Naive thymus-derived CD8-positive, alpha-beta T cell (primary cell): Measurements from ENCODE around the gene KLF3. TPM values are rescaled to one million over a fixed set of nuclear protein-coding genes. Genes with fewer than 3 reads are reported as not detected.
A peak's percentile ranks its signal among the peaks of the same experiment; 100 is the strongest.

Experiments used
- ATAC-seq, 2 donors: fragments of 150-1000 bp; cut with Tn5 transposase in 1 of 2; sonication (Bioruptor Pico), chemical (Tn5 transposase) in 1 of 2; 1 replicate in 1 of 2; 2 replicates in 1 of 2; pipeline ENCODE4 v1.10.0; 2021; ENCODE audit warnings: mild to moderate bottlenecking in 2 of 2, moderate library complexity in 2 of 2
- POLR2A ChIA-PET: fragments of 350-600 bp; sonication (Branson Sonifier 250); formaldehyde crosslinking; loops from one replicate; lab custom pipeline; 2021; ENCODE audit warnings: antibody characterized with exemption; lab: Charles Lee
- DNase-seq, 10 donors: peaks; one replicate each; pipeline versions ENCODE4 v3.0.0 to v3.0.0-alpha.2; 2020 to 2022
- H3K27ac Mint-ChIP-seq, 10 donors: one replicate each; pipeline ENCODE4 v1.8.0; 2020 to 2022; ENCODE audit warnings: mild to moderate bottlenecking in 10 of 10, mixed read lengths in 10 of 10, moderate library complexity in 4 of 10, inconsistent platforms in 1 of 10
- H3K27me3 Mint-ChIP-seq, 5 donors: one replicate each; pipeline ENCODE4 v1.8.0; 2021 to 2022; ENCODE audit warnings: mixed read lengths in 5 of 5
- H3K36me3 Mint-ChIP-seq, 3 donors: one replicate each; pipeline ENCODE4 v1.8.0; 2020 to 2022; ENCODE audit warnings: mixed read lengths in 3 of 3, mild to moderate bottlenecking in 2 of 3, inconsistent platforms in 1 of 3
- H3K4me1 Mint-ChIP-seq, 4 donors: one replicate each; pipeline ENCODE4 v1.8.0; 2021 to 2022; ENCODE audit warnings: mixed read lengths in 4 of 4
- H3K4me3 Mint-ChIP-seq, 10 donors: one replicate each; pipeline ENCODE4 v1.8.0; 2020 to 2022; ENCODE audit warnings: mild to moderate bottlenecking in 10 of 10, mixed read lengths in 10 of 10, moderate library complexity in 6 of 10, inconsistent platforms in 1 of 10
- H3K9me3 Mint-ChIP-seq, 9 donors: one replicate each; pipeline ENCODE4 v1.8.0; 2020 to 2022; ENCODE audit warnings: mixed read lengths in 9 of 9, mild to moderate bottlenecking in 3 of 9, inconsistent platforms in 1 of 9, moderate library complexity in 1 of 9
- polyA plus RNA-seq, 3 donors: library from polyadenylated mRNA; unstranded; fragments of 300-500 nt; fragmentation: Illumina TruSeq; gene quantifications; one replicate each; pipeline ENCODE4 v1.2.3, GENCODE V29; 2021
- total RNA-seq, 8 experiments: library from RNA in 2 of 8; stranded (reverse) in 2 of 8; gene quantifications; one replicate each; pipeline ENCODE4 v1.2.3 and lab custom pipeline; 2021 to 2026

Gene KLF3
- total and polyA plus RNA-seq, 5 experiments from 2014 or later = 46.2 to 125 (median 56.6) TPM

DNA sequence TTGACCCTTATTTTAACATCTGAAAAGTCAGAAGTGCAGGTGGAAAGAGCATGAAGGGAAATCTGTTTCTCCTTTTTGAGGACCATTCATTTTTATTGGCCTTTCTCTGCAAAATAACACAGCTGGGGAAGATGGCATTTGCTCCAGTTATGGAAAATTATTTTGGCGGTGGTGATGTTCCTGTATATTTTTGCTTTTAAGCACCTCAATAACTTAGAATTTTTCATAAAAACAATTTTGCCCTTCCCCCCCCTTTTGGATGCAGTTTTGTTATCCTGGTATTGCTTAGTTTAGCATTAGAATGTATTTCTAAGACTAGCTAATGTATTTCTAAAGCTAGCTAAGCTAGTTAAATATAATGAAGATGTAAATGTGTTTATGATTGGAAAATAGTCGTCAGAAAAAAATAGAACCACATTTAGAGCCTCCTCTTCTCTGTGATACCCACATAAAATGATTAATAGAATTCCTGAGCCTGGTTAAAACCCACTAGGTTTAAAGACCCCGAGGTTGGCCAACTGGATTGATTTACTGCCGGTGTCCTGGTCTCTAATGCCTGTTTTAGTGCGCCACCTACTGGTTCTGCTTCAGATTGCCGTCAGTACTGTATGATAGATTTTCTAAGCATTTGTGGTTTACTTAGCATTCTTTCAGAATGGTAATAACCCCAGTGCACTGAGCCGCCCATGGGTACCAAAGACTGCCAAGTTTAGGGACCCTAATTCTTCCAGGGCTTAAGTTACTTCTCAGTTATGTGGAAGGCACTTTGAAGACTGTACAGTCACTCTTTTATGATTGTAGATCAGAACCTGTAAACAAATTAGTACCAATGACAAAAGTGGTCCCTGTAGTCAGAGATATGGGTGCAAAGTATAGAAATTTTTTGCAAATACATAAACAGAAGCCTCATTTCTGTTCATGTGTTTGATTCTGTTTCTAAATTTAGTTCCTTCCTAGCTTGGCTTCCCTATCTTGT lies 11.4 kb downstream of the KLF3 start:
- DNase-seq = peak; percentile 66 to 89 (median 82)
- Mint-ChIP-seq H3K9me3 (no peaks in the 10 kb centered on the region), H3K4me1 (peaks cover 68 to 94% (median 89%) of the 10 kb centered on the region in 4 donors), H3K4me3 (peak overlapping the region; percentile 20 to 91 (median 82)), H3K27me3 (no peaks in the 10 kb centered on the region), H3K27ac (peak overlapping the region; percentile 89 to 99 (median 94)), H3K36me3 (peaks cover 0 to 27% (median 3%) of the 10 kb centered on the region in 3 donors)
- peak; percentile 50 to 57 for ATAC-seq
- POLR2A ChIA-PET = interaction anchor here (0.8 to 3.4 kb wide), 11 partner anchors 9 to 499 kb away, joined by 3 to 14 read pairs (median 7); no protein-coding TSS in a partner anchor

DNA sequence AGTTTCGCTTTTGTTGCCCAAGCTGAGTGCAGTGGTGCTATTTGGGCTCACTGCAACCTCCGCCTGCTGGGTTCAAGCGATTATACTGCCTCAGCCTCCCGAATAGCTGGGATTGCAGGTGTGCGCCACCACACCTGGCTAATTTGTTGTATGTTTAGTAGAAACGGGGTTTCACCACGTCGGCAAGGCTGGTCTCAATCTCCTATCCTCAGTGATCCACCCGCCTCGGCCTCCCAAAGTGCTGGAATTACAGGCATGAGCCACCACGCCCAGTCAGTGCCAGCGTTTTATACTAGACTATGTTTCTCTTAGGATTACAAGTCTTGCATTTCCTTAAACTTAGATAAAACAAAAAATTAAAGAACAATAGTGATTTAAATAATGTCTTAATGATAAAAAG lies 13.0 kb downstream of the KLF3 start:
- ATAC-seq = no peak
- H3K4me3 Mint-ChIP-seq = peak overlapping the region in 2 of 10 donors; percentile 30 to 62
- DNase-seq = no peak
- POLR2A ChIA-PET = interaction anchor here (0.6 to 3.4 kb wide), 8 partner anchors 11 to 497 kb away, joined by 3 to 14 read pairs (median 6); no protein-coding TSS in a partner anchor
- H3K4me1 Mint-ChIP-seq = peaks cover 62 to 92% (median 85%) of the 10 kb centered on the region in 4 donors
- peak overlapping the region in 2 of 10 donors; percentile 55 to 85 for H3K27ac Mint-ChIP-seq
- H3K27me3 Mint-ChIP-seq = no peaks in the 10 kb centered on the region
- H3K36me3 Mint-ChIP-seq = peaks cover 0 to 41% (median 9%) of the 10 kb centered on the region in 3 donors
- H3K9me3 Mint-ChIP-seq = no peaks in the 10 kb centered on the region

DNA sequence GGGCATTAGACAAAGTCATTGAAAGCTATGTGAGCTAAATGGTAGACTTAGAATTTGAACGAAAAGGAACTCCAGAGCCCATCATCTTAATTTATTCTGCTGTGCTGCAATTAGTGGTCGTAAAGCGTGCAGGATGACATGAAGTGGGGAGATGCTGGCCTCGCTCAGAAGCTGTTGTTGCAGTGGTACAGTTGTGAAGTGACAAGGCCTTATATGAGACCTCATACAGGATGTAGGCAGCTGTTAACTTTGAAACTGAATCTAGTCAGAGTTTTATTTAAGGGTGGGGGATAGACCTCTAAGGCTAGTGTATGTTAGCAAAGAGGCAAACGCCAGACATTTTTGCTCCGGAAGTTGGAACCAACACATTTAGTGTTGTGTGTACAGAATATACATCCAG lies 13.4 kb downstream of the KLF3 start:
- POLR2A ChIA-PET = interaction anchor here (0.6 to 0.8 kb wide), 4 partner anchors 22 to 490 kb away, joined by 3 to 5 read pairs (median 4); no protein-coding TSS in a partner anchor
- ATAC-seq = peak in 1 of 2 donors; percentile 67
- H3K36me3 Mint-ChIP-seq = peaks cover 0 to 44% (median 11%) of the 10 kb centered on the region in 3 donors
- H3K4me3 Mint-ChIP-seq = peak overlapping the region in 9 of 10 donors; percentile 16 to 65 (median 35)
- peak overlapping the region; percentile 40 to 87 (median 50) for H3K27ac Mint-ChIP-seq
- H3K9me3 Mint-ChIP-seq = no peaks in the 10 kb centered on the region
- H3K27me3 Mint-ChIP-seq = no peaks in the 10 kb centered on the region
- peaks cover 58 to 92% (median 83%) of the 10 kb centered on the region in 4 donors for H3K4me1 Mint-ChIP-seq
- DNase-seq = peak in 1 of 10 donors; percentile 43

DNA sequence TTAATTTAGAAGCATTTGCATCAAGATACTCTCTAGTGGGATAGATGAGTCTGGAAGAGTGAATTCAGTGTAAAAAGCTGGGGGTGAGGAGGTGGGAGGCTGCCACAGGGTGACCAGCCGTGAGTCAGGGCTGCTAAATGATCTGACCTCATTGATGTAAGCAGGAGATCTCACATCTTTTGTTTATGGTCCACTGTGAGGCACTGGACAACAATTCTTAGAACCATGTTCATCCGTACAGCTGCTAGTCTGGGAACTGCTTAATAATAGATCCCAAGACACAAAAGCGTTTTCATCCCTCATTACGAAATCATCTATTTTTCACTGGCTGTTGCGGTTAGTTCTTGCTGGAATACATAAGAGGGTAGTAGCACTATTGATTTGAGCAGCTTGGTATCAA lies 14.1 kb downstream of the KLF3 start:
- DNase-seq = no peak
- no peaks in the 10 kb centered on the region for H3K9me3 Mint-ChIP-seq
- H3K4me3 Mint-ChIP-seq = peak overlapping the region in 7 of 10 donors; percentile 14 to 65 (median 30)
- POLR2A ChIA-PET = interaction anchor here (0.6 to 1.4 kb wide), 4 partner anchors 19 to 227 kb away, joined by 3 to 4 read pairs (median 3); no protein-coding TSS in a partner anchor
- no peak for ATAC-seq
- peak overlapping the region in 7 of 10 donors; percentile 2 to 87 (median 55) for H3K27ac Mint-ChIP-seq
- no peaks in the 10 kb centered on the region for H3K27me3 Mint-ChIP-seq
- H3K4me1 Mint-ChIP-seq = peaks cover 52 to 91% (median 80%) of the 10 kb centered on the region in 4 donors
- H3K36me3 Mint-ChIP-seq = peaks cover 0 to 47% (median 11%) of the 10 kb centered on the region in 3 donors

DNA sequence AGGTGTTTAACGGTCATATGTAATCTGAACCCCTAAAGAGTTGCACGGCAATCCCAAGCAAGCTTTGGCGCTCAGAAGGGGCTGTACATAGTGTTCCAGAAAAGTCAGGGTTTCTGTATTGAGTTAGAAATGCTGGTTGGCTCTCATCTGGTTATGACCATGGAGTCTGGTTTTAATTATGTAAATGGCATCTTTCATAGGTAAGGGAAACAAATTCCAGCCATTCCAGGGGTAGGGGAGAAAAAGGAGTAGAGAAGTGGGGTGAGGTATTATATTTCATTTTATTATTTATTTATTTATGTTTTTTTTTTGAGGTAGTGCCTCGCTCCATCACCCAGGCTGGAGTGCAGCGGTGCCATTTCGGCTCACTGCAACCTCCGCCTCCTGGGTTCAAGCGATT lies 15.9 kb downstream of the KLF3 start:
- ATAC-seq (no peak), DNase-seq (no peak)
- peaks cover 45 to 91% (median 78%) of the 10 kb centered on the region in 4 donors for H3K4me1 Mint-ChIP-seq
- H3K9me3 Mint-ChIP-seq = no peaks in the 10 kb centered on the region
- peak overlapping the region in 7 of 10 donors; percentile 2 to 85 (median 62) for H3K27ac Mint-ChIP-seq
- H3K36me3 Mint-ChIP-seq = peaks cover 0 to 63% (median 13%) of the 10 kb centered on the region in 3 donors
- peak overlapping the region in 1 of 10 donors; percentile 45 for H3K4me3 Mint-ChIP-seq
- POLR2A ChIA-PET = no interaction called here
- no peaks in the 10 kb centered on the region for H3K27me3 Mint-ChIP-seq

DNA sequence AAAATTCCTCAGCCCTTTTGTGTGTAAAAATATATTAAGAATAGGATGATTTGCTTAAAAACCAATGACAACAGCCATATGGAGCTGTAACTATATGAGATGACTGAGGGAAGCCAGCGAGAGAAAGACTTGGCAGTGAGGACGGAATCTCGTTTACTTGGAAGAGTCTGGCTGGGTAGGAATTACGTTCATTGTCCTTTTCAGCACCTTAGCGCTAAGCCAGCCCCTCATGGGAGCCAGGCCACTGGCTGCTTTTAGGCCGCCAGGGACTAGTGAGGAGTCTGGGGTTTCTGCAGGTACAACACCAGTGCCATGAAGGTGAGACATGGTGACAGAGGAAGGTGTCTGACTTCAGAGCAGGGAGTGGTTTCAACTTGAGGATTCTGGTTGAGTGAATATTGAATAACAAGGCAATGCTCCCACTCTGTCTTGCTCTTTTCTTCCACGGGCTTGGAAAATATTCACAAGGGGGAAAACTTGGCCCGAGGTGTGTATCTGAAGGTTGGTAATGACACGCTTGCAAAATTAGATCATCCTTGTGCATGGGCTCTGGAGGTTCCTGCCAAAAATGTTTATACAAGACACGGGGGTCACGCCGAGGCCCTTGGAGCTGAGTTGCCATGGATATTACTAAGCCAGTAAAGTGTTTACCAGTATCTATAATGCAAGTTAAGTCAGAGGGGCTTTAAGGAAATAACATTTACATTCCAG lies 17.4 kb downstream of the KLF3 start:
- no peaks in the 10 kb centered on the region for H3K9me3 Mint-ChIP-seq
- H3K36me3 Mint-ChIP-seq = peaks cover 0 to 68% (median 13%) of the 10 kb centered on the region in 3 donors
- H3K4me1 Mint-ChIP-seq = peaks cover 46 to 92% (median 81%) of the 10 kb centered on the region in 4 donors
- H3K27me3 Mint-ChIP-seq = no peaks in the 10 kb centered on the region
- peak overlapping the region in 5 of 10 donors; percentile 14 to 55 (median 31) for H3K4me3 Mint-ChIP-seq
- POLR2A ChIA-PET = interaction anchor here (0.6 to 0.7 kb wide), 3 partner anchors 22 to 35 kb away, joined by 3 read pairs; no protein-coding TSS in a partner anchor
- ATAC-seq (no peak), DNase-seq (no peak)
- H3K27ac Mint-ChIP-seq = peak overlapping the region; percentile 4 to 90 (median 50)

DNA sequence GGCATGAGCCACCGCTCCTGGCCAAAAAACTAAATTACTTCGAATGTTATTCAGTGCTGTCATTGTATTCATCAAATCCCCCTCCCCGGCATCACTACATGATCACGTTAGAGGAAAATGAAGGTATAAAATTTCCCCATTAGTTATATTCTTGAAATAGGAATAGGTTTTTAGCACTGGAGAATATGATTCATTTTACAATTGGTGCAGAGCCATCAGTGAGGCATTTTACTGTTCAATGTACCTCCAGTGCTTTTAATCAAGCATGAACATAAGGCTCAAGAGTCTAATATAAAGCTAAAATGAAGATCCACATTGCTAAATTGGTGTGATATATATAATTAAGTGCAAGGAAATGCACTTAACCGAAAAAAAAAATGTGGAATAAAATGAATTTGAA lies 18.3 kb downstream of the KLF3 start:
- peak overlapping the region in 8 of 10 donors; percentile 49 to 74 (median 62) for H3K4me3 Mint-ChIP-seq
- peaks cover 0 to 73% (median 13%) of the 10 kb centered on the region in 3 donors for H3K36me3 Mint-ChIP-seq
- H3K27me3 Mint-ChIP-seq = no peaks in the 10 kb centered on the region
- H3K9me3 Mint-ChIP-seq = no peaks in the 10 kb centered on the region
- POLR2A ChIA-PET = interaction anchor here (0.6 kb wide), 1 partner anchor 28 kb away, joined by 3 read pairs; no protein-coding TSS in a partner anchor
- DNase-seq (no peak), ATAC-seq (no peak)
- peak overlapping the region in 8 of 10 donors; percentile 11 to 80 (median 70) for H3K27ac Mint-ChIP-seq
- H3K4me1 Mint-ChIP-seq = peaks cover 51 to 92% (median 85%) of the 10 kb centered on the region in 4 donors

DNA sequence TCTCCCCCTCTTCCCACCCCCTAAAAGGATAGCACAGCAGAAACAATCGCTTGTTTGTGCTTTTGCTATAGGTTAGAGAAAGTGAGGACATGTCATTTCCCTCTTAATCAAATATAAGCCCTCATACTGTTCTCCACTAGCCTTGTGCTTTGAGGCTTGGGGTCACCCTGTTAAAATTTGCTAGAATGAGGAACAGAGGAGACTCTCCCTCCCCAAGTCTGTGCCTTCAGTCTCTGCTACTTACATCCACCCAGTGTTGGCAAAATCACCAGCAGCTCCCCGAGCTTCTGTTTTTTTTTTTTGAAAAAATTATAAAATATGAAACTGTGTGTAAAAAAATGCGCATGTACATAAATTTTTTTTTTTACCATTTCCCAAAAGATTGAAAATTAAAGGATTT lies 19.3 kb downstream of the KLF3 start:
- ATAC-seq (no peak), DNase-seq (no peak)
- Mint-ChIP-seq H3K27me3 (no peaks in the 10 kb centered on the region), H3K9me3 (no peaks in the 10 kb centered on the region), H3K4me1 (peaks cover 43 to 92% (median 85%) of the 10 kb centered on the region in 4 donors), H3K36me3 (peaks cover 0 to 77% (median 17%) of the 10 kb centered on the region in 3 donors), H3K27ac (peak overlapping the region in 6 of 10 donors; percentile 66 to 91 (median 78)), H3K4me3 (peak overlapping the region in 9 of 10 donors; percentile 25 to 74 (median 63))
- POLR2A ChIA-PET = no interaction called here

DNA sequence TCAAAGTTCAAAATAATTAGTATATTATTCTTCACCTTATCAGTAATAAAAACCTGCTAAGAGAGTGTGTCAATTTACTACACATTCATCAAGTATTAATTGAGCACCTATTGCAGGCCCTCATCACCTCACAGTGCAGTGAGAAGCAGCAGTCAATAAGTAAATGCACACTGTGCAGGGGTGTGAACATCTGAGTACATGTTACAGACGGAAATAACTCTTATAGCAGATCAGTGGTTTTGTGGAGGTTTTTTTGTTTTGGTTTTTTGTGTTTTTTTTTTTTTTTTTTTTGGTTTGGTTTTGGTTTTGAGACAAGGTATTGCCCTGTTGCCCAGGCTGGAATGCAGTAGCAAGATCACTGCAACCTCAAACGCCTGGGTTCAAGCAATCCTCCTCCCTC lies 20.3 kb downstream of the KLF3 start:
- H3K27me3 Mint-ChIP-seq = no peaks in the 10 kb centered on the region
- POLR2A ChIA-PET = no interaction called here
- H3K4me3 Mint-ChIP-seq = peak overlapping the region in 9 of 10 donors; percentile 26 to 74 (median 60)
- H3K4me1 Mint-ChIP-seq = peaks cover 35 to 92% (median 85%) of the 10 kb centered on the region in 4 donors
- no peaks in the 10 kb centered on the region for H3K9me3 Mint-ChIP-seq
- H3K36me3 Mint-ChIP-seq = peaks cover 0 to 77% (median 23%) of the 10 kb centered on the region in 3 donors
- peak overlapping the region; percentile 28 to 80 (median 72) for H3K27ac Mint-ChIP-seq
- ATAC-seq (peak; percentile 73 to 83), DNase-seq (peak in 2 of 10 donors; percentile 44 to 47)

DNA sequence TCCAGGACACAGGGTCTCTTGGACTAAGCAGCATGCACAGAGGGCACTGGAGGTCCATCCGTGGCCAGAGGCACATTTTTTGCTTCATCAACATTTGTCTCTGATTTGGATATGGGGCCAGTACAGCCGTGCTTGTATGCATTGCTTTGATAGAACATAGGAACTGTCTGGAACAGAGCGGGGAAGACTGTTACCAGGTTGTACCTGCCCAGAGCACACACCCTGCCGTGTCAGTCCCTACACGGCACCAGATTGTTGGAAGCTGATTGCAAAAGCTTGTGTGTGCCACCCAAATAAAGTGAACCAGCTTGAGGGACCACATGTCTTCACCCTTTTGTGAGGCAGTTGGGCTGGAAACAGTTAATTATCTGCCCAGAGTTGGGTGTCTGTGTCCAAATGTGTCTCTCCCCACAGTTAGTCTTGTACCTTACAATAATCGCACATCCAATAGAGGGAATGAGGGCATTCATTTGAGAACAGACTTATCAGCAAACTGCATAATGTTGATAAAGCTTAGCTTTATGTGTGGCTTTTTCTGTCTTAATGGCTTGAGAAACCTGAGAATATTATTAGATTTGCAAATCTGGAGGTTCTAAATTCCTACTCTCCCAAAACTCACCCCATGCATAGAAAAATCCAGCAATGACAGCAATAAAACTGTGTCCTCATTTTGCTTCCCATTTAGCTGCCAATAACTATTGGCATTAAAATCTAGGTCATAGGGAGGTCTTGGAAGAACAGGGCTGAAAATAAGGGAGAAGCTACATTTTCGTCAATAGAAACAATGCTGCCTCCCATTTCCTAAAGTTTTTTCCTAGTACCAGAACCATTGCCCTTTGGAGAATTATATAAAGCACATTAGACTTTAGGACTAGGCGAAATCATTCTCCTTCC lies 21.2 kb downstream of the KLF3 start:
- Mint-ChIP-seq H3K27ac (peak overlapping the region in 6 of 10 donors; percentile 28 to 80 (median 74)), H3K4me3 (peak overlapping the region in 9 of 10 donors; percentile 26 to 74 (median 60)), H3K4me1 (peaks cover 30 to 89% (median 79%) of the 10 kb centered on the region in 4 donors), H3K27me3 (no peaks in the 10 kb centered on the region), H3K36me3 (peaks cover 0 to 77% (median 31%) of the 10 kb centered on the region in 3 donors), H3K9me3 (no peaks in the 10 kb centered on the region)
- POLR2A ChIA-PET = no interaction called here
- ATAC-seq (no peak), DNase-seq (no peak)

DNA sequence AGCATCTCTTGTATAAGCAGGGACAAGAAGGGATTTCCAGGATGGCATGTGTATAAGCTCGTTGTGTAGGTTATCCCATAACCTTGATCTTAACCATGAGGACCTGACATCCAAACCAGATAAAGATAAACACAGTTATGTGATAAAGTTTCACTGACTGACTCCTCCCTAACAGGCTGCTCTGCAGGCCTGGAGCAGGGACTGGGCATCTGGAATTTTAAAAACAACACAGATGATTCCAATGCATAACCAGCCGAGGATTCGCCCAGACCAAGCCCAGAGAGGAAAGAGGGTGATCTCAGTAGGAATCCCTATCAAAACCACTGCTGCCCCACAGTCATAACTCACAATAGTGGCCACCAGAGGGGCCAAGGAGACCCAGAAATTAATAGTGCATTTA lies 22.7 kb downstream of the KLF3 start:
- DNase-seq = no peak
- H3K4me1 Mint-ChIP-seq = peaks cover 28 to 78% (median 76%) of the 10 kb centered on the region in 4 donors
- peak overlapping the region in 7 of 10 donors; percentile 10 to 63 (median 50) for H3K27ac Mint-ChIP-seq
- H3K9me3 Mint-ChIP-seq = no peaks in the 10 kb centered on the region
- ATAC-seq = no peak
- no peaks in the 10 kb centered on the region for H3K27me3 Mint-ChIP-seq
- POLR2A ChIA-PET = interaction anchor here (0.9 kb wide), 1 partner anchor 13 kb away, joined by 4 read pairs; no protein-coding TSS in a partner anchor
- H3K4me3 Mint-ChIP-seq = peak overlapping the region in 4 of 10 donors; percentile 4 to 42 (median 8)
- peaks cover 0 to 77% (median 31%) of the 10 kb centered on the region in 3 donors for H3K36me3 Mint-ChIP-seq
